GM21528 (cell line): ENCODE data around the gene NPR1.

Experiments used
- ATAC-seq: cut with Tn5 transposase; IDR thresholded peaks from one replicate; pipeline ENCODE4 v1.9.1; 2021; ENCODE audit warnings: mild to moderate bottlenecking, moderate library complexity; ENCODE audit not compliant: unreplicated experiment, low FRiP score

Gene NPR1

DNA sequence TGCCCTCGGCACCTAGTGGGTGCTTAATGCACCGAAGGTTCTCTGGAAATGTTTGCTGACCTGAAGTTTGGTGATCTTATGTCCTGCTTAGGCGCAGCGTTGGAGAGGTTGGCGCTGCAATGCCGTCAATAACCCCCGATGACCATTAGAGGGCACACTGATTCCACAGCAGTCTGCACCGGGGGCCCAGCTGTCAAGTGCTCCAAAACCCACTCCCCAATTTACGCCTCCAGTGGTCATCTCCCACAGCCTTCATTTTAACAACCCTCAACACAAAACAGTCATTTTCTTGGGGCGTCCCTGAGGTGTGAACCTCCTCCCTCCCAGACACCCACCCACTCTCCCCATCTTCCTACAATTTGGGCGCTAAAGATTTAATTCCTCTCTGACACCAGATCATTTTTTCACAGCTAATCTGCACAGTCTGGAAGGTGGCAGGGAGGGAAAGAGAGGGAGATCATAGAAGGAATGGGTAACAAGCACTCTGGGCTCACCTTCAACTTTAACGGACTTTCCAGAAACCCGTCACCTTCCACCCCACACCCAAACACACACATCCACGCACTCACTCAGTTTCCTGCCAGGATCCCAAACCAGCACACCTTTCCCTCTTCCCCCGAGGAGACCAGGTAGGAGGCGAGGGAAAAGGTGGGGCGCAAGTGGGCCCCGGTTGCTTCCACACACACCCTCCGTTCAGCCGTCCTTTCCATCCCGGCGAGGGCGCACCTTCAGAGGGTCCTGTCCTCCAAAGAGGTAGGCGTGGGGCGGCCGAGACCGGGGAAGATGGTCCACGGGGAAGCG lies 570 bp upstream of the NPR1 start:
- no peak for ATAC-seq

DNA sequence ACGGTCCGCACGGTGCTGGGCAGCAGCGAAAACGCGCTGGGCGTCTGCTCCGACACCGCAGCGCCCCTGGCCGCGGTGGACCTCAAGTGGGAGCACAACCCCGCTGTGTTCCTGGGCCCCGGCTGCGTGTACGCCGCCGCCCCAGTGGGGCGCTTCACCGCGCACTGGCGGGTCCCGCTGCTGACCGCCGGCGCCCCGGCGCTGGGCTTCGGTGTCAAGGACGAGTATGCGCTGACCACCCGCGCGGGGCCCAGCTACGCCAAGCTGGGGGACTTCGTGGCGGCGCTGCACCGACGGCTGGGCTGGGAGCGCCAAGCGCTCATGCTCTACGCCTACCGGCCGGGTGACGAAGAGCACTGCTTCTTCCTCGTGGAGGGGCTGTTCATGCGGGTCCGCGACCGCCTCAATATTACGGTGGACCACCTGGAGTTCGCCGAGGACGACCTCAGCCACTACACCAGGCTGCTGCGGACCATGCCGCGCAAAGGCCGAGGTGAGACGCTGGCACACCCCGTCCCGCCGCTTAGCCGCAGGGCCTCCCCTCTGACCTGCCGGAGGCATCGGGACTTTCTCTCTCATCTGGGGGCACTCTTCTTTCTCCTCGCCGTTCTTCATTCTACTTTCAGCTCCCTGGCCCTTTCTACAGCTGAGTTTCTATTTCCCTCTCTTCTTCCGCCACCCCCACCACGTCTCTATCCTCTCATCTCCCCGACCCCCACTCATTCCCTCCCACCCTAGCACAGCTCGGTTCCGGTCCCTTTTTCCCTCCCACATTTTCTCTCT lies 1.0 kb downstream of the NPR1 start:
- no peak for ATAC-seq

- no peak for ATAC-seq
These were observed 1.6 kb downstream of the NPR1 start for GRCh38 chr1:153680120-153680403.

- ATAC-seq, result no peak
These were observed 4.2 kb downstream of the NPR1 start for GRCh38 chr1:153682730-153683129.

DNA sequence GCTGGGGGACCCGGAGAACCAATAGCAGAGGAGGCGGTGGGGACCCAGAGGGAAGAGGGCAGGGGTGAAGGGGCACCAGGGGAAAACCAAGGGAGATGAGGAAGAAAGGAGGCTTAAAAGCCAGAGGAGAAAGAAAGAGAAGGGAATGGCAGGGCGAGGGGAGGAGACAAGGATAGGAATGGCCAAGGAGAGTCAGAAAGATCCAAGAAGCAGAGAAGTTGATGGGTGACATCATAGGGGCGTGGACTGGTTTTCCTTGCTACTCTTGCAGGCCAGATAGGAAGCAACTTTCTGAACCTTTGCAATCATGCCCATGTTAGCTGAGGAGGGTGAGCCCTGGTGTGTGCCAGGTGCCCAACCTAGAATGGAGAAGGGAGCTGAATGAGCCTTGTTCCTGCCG lies 5.4 kb downstream of the NPR1 start:
- ATAC-seq, result no peak

DNA sequence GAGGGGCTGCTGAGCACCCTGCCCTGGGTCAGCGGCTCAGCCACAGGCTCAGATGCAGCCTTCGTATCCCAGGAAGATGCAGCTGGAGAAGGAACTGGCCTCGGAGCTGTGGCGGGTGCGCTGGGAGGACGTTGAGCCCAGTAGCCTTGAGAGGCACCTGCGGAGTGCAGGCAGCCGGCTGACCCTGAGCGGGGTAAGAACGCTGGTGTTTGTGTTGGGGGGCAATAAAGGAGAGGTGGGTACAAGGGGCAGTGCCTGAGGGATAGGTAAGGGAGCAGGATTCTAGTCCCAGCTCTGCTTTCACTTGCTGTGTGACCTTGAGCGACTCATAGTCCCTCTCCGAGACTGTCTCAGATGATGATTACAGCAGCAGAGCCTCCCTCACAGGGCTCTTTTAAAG lies 6.4 kb downstream of the NPR1 start:
- no peak for ATAC-seq

DNA sequence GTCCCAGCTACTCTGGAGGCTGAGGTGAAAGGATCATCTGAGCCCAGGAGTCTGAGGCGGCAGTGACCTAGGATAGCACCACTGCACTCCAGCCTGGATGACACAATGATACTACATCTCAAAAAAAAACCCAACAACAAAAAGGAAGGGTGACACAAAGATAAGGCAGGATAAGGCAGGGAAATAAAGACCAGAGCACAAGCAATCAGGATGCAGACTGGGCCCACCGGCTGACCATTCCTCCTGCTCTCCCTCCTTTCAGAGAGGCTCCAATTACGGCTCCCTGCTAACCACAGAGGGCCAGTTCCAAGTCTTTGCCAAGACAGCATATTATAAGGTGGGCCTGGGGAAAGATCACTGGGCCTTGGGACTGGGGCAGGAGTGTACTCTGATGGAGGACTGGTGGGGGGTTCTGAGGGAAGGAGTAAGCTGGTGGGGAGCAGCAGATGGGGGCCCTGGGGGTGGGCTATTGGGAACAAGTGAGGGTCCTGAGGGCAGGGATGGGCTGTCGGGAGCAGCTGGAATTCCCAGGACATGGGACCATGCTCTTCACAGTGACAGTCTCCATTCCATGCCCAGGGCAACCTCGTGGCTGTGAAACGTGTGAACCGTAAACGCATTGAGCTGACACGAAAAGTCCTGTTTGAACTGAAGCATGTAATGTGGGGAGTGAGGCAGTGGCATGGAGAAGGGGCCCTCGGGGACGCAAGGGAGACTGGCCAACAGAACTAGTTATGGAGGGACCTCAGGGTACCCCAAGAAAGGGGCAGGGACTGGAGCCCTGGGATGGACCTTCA lies 7.3 kb downstream of the NPR1 start:
- ATAC-seq, result no peak

GRCh38 chr1:153687346-153688125 lies 9.0 kb downstream of the NPR1 start:
- no peak for ATAC-seq

DNA sequence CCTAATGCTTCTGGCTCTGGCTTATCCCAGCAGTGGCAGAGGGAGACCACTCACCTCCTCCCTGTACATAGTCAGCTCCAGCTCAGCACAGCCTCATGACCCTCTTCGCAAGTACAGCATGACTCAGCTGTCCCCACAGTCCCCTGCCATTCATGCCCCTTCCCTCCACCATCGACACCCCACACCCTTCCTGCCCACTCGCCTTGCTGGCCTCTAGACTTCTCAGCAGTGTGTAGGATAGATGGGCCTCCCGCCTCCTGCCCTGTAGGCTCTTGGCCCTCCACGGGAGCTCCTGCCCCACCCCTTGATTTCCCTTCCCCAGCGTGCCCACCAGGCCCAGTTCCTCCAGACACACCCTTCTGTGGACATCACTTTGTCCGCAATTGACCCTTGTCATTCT lies 9.8 kb downstream of the NPR1 start:
- ATAC-seq, result no peak

DNA sequence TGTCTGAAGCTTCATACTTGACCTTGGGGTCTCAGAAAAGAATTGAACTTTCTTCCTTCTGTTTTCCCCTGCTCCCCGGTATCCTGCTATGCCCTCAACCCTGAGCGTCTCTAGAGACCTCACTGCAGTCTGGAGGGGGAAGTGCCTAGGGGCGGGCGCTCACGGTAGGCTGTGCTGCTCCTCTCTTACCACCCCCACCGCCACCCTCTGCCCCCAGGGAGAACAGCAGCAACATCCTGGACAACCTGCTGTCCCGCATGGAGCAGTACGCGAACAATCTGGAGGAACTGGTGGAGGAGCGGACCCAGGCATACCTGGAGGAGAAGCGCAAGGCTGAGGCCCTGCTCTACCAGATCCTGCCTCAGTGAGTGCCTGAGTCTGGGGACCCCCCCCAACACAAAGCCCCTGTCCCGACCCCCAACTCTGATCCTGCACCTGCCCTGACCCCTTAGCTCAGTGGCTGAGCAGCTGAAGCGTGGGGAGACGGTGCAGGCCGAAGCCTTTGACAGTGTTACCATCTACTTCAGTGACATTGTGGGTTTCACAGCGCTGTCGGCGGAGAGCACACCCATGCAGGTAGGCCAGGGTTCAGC lies 10.3 kb downstream of the NPR1 start:
- no peak for ATAC-seq

DNA sequence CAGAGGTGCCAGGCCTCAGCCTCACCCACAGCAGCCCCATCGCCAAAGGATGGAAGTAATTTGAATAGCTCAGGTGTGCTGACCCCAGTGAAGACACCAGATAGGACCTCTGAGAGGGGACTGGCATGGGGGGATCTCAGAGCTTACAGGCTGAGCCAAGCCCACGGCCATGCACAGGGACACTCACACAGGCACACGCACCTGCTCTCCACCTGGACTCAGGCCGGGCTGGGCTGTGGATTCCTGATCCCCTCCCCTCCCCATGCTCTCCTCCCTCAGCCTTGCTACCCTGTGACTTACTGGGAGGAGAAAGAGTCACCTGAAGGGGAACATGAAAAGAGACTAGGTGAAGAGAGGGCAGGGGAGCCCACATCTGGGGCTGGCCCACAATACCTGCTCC lies 15.0 kb downstream of the NPR1 start:
- no peak for ATAC-seq

GRCh38 chr1:153696741-153697140 lies 18.3 kb downstream of the NPR1 start:
- ATAC-seq, result no peak

DNA sequence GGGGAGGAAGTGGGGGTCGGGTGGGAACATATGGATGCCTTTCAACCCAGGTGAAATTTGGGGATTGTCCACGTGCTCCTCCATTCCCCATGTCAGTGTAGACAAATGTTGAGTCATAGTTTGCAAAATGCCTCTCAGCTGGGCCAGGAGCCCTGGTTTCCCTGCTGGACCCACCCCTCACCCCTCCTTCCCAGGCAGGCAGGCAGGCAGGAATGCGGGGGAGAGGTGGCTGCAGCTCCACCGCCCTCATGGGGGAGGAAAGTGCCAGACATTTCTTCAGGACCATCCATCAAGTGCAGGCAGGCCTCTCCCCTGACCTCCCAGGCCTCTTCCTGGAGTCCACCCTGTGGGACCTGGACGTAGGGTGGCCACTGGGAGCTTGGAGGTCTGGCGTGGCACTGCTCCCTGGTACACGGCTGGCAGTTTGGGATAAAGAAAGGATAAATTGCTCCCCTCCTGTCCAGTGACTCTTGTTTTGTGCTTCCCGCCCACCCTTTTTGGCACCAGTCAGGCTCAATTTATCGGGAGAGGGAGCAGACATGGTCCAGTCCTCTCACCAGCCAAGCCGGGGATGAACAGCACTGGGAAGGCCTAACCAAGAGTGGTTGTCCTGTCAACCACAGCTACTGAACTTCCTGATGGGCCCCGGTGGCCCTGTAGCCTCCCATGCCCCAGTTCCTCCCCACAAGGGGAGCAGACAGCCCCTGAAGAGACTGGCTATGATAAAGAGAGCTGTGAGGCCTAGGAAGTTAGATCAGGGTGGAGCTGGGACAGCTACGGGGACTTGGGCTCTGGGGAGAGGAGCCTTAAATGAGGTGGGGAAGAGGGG lies 18.9 kb downstream of the NPR1 start:
- no peak for ATAC-seq

- ATAC-seq, result no peak
These were observed 19.8 kb downstream of the NPR1 start for GRCh38 chr1:153698020-153698922.

- ATAC-seq, result no peak
These were observed 20.6 kb downstream of the NPR1 start for GRCh38 chr1:153698923-153699714.

DNA sequence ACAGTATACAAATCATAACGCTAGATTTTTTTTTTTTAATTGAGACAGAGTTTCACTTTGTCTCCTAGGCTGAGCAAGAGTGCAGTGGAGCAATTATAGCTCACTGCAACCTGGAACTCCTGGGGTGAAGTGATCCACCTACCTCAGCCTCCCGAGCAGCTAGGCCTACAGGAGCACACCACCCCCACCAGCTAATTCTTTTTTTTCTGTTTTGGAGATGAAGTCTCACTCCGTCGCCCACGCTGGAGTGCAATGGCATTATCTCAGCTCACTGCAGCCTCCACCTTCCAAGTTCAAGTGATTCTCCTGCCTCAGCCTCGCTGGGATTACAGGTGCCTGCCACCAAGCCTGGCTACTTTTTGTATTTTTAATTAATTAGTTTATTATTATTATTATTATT lies 21.3 kb downstream of the NPR1 start:
- no peak for ATAC-seq

DNA sequence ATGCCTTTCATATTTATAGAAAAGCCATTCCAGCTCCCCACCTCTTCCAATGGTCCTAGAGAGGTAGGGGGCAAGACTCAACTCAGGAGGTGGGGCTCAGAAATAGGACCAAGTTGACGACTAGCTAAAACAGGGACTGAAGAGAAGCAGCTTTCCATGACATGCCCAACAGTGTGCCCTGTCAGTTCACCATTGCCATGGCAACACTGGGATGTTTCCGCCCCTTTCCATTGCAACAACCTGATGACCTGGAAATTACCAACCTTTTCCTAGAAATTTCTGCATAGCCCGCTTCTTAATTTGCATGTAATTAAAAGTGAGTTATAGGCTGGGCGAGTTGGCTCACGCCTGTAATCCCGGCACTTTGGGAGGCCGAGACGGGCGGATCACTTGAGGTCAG lies 27.0 kb downstream of the NPR1 start:
- ATAC-seq, result no peak

DNA sequence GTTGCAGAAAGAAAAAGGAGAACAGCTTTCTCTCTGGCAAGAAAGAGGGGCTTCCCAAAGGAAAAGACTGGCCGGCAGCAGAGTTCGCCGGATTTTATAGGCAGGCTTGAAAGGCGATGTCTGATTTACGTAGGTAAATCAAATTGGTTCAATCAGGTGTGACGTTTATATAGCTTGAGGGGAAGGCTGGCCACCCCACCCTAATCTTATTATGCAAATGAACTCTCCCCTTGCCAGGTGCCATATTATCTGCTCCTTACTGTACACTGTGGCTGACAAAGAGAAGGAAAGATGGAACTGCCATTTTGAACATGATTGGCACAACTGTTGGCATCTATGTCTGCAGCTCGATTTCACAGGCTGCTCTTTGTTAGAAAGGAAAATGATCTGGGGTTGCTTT lies 32.5 kb downstream of the NPR1 start:
- ATAC-seq, result no peak
